Peyer's patch (tissue), 4 donors: ENCODE data around the gene CDH23. TPM values are rescaled to one million over a fixed set of nuclear protein-coding genes. Genes with fewer than 3 reads are reported as not detected.

Experiments
- DNase-seq, 3 donors: peaks; one replicate each; pipeline ENCODE4 v3.0.0-alpha.2; 2017 to 2019
- H3K27ac ChIP-seq, 4 donors: fragments of 200-600 bp; sonication (generic); one replicate each; pipeline ENCODE4 v1.5.1; 2016 to 2019
- H3K27me3 ChIP-seq, 2 donors: fragments of 200-600 bp; sonication (generic); one replicate each; pipeline ENCODE4 v1.5.1; 2019
- H3K36me3 ChIP-seq, 3 donors: fragments of 200-600 bp; sonication (generic); one replicate each; pipeline ENCODE4 v1.5.1; 2016 to 2019
- H3K4me1 ChIP-seq, 4 donors: fragments of 200-600 bp; sonication (generic); one replicate each; pipeline ENCODE4 v1.5.1; 2016 to 2019
- H3K4me3 ChIP-seq, 4 donors: fragments of 200-600 bp; sonication (generic); 1 replicate in 3 of 4; 2 replicates in 1 of 4; pipeline ENCODE4 v1.5.1; 2016 to 2019; ENCODE audit warnings: mild to moderate bottlenecking in 1 of 4
- H3K9me3 ChIP-seq, 4 donors: fragments of 200-600 bp; sonication (generic); one replicate each; pipeline ENCODE4 v1.5.1; 2016 to 2019; ENCODE audit warnings: mild to moderate bottlenecking in 1 of 4
- POLR2A ChIP-seq, 2 donors: fragments of 450-650 bp; IDR thresholded peaks; one replicate each; pipeline ENCODE4 v1.5.1; 2017; ENCODE audit warnings: antibody characterized with exemption in 2 of 2, mild to moderate bottlenecking in 2 of 2, moderate library complexity in 2 of 2
- total RNA-seq, 4 donors: library from RNA; depleted of rRNA; stranded (reverse); fragments of >200 nt; gene quantifications; one replicate each; pipeline ENCODE4 v1.1.0, GENCODE V29; 2016
- TF ChIP-seq, protein P1 (sequence below), 6 experiments: fragments of 450-650 bp in 4 of 6; fragments of 200-600 bp in 2 of 6; sonication (generic) in 1 of 6; IDR thresholded peaks; one replicate each; pipeline ENCODE4 v1.5.1; 2017 to 2019; ENCODE audit warnings: antibody characterized with exemption in 6 of 6, mild to moderate bottlenecking in 3 of 6, moderate library complexity in 1 of 6

Gene CDH23
- total RNA-seq, 4 donors from 2014 or later, result 3.2 to 9.9 (median 5.4) TPM

DNA sequence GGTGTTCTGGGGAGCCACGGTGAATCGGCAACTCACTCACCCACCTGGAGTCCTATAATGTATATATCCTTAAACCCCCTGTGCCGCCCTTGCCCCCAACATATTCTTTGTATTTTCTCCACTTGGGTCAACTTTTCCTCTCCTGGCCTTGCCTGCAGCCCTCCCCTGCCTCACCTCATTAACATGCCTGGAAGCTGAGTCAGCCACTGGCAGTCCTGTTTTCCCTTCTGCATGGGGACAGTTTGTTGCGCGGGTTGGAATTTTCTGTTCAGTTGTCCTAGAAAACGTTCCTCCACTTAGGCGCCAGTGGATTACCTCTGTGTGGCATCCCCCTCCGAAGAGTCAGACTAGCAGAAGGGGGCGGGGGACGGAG is 225.4 kb downstream of the CDH23 start:
- no peaks in the 10 kb centered on the region for H3K9me3 ChIP-seq
- peak in 1 of 3 donors; percentile 61 for DNase-seq

DNA sequence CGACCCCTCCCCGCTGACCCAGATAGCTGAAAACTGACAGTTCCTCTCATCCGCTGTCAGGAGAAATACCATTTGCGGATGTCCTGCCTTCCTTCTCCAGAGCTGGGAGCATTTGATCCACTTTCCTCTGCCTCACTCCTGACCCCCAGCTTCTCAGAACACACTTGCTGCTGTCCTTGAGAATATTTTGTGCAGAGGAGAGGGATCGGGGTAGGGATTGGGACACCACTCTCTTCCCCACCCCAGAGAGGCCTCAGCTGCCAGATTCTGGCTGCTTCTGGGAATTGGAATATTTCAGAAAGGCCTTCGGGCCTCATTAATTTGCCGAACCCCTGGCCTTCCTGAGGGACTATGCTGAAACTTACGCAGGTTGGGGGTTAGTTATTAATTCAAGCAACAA is 225.9 kb downstream of the CDH23 start:
- no peaks in the 10 kb centered on the region for H3K9me3 ChIP-seq
- H3K4me1 ChIP-seq, result peaks cover 0 to 3% (median 0%) of the 10 kb centered on the region in 4 donors
- H3K27ac ChIP-seq, result no peak overlapping the region
- H3K4me3 ChIP-seq, result no peak overlapping the region
- no peak for DNase-seq
- no peak for TF ChIP-seq POLR2A (IDR thresholded peaks at IDR 0.05)
- TF ChIP-seq, protein P1, sequence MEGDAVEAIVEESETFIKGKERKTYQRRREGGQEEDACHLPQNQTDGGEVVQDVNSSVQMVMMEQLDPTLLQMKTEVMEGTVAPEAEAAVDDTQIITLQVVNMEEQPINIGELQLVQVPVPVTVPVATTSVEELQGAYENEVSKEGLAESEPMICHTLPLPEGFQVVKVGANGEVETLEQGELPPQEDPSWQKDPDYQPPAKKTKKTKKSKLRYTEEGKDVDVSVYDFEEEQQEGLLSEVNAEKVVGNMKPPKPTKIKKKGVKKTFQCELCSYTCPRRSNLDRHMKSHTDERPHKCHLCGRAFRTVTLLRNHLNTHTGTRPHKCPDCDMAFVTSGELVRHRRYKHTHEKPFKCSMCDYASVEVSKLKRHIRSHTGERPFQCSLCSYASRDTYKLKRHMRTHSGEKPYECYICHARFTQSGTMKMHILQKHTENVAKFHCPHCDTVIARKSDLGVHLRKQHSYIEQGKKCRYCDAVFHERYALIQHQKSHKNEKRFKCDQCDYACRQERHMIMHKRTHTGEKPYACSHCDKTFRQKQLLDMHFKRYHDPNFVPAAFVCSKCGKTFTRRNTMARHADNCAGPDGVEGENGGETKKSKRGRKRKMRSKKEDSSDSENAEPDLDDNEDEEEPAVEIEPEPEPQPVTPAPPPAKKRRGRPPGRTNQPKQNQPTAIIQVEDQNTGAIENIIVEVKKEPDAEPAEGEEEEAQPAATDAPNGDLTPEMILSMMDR (IDR thresholded peaks at IDR 0.05), result no peak
- no peaks in the 10 kb centered on the region for H3K36me3 ChIP-seq
- no peaks in the 10 kb centered on the region for H3K27me3 ChIP-seq

More for the DNA sequence above, 225.4 kb downstream of the CDH23 start:
- H3K4me1 ChIP-seq, result peaks cover 0 to 3% (median 0%) of the 10 kb centered on the region in 4 donors
- no peak overlapping the region for H3K4me3 ChIP-seq
- TF ChIP-seq, protein P1 (IDR thresholded peaks at IDR 0.05), result no peak
- TF ChIP-seq POLR2A (IDR thresholded peaks at IDR 0.05), result no peak
- no peak overlapping the region for H3K27ac ChIP-seq
- no peaks in the 10 kb centered on the region for H3K27me3 ChIP-seq
- H3K36me3 ChIP-seq, result no peaks in the 10 kb centered on the region

DNA sequence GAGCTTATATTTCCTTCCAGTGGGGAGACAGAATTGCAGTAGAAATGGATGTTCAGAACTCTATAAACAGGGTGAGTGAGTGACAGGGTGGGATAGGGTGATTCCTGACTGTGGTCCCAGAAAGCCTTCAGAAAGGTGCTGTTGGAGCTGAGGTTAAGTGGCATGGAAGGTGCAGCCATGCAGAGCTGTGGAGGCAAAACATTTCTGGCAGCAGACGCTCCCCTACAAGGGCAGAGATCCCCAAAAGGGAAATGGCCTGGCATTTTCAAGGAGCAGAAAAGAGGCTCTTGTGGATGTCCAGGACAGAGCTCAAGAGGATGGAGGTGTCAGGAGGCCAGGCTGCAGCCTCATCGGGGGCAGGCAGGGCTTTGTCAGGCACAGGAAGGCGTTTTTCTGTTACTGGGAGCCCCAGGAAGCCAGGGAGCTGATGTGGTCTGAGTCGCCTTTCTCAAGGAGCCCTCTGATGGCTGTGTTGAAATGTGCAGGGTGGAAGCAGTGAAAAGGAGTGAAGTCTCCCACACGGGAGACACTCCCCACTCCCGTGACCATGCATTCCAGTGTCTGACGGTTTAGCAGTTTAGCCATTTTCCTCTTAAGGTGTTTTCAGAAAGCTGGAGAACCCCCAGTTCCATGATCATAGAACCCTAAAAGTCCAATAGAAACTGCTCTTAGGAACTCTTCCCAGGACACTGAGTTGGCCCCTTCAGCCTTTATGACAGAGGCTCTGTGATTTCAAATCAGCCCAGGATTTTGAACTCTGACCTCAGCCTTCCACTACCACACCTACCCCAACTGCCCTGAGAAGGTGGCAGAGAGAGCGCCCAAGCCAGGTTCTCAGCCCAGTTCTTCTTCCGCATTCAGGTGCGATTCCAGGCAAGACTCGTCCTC is 226.6 kb downstream of the CDH23 start:
- Histone ChIP-seq H3K27ac (no peak overlapping the region), H3K27me3 (no peaks in the 10 kb centered on the region), H3K4me3 (no peak overlapping the region), H3K9me3 (no peaks in the 10 kb centered on the region), H3K36me3 (no peaks in the 10 kb centered on the region), H3K4me1 (peaks cover 0 to 3% (median 0%) of the 10 kb centered on the region in 4 donors)
- TF ChIP-seq, protein P1 (IDR thresholded peaks at IDR 0.05), result peak in 3 of 6 experiments; percentile 35 to 46 (median 35)
- no peak for TF ChIP-seq POLR2A (IDR thresholded peaks at IDR 0.05)
- DNase-seq, result peak in 1 of 3 donors; percentile 74

DNA sequence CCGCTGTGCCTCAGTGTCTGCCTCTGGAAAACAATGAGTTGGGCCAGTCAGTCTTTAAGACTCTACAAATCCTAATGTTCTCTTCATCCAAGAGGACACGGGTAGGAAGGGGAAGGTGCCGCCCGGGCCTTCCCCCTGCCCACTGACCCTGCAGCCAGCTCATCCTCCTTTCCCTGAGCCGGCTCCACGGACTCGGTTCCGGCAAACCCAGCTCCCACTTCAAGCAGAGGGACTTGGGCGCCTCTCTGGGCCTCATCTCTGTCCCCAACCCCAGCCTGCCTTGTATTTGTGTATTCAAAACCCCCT is 227.2 kb downstream of the CDH23 start:
- Histone ChIP-seq H3K4me1 (peaks cover 0 to 3% (median 0%) of the 10 kb centered on the region in 4 donors), H3K9me3 (no peaks in the 10 kb centered on the region), H3K27ac (no peak overlapping the region), H3K27me3 (no peaks in the 10 kb centered on the region), H3K36me3 (no peaks in the 10 kb centered on the region), H3K4me3 (no peak overlapping the region)
- TF ChIP-seq, protein P1 (IDR thresholded peaks at IDR 0.05), result no peak
- no peak for TF ChIP-seq POLR2A (IDR thresholded peaks at IDR 0.05)
- DNase-seq, result no peak

DNA sequence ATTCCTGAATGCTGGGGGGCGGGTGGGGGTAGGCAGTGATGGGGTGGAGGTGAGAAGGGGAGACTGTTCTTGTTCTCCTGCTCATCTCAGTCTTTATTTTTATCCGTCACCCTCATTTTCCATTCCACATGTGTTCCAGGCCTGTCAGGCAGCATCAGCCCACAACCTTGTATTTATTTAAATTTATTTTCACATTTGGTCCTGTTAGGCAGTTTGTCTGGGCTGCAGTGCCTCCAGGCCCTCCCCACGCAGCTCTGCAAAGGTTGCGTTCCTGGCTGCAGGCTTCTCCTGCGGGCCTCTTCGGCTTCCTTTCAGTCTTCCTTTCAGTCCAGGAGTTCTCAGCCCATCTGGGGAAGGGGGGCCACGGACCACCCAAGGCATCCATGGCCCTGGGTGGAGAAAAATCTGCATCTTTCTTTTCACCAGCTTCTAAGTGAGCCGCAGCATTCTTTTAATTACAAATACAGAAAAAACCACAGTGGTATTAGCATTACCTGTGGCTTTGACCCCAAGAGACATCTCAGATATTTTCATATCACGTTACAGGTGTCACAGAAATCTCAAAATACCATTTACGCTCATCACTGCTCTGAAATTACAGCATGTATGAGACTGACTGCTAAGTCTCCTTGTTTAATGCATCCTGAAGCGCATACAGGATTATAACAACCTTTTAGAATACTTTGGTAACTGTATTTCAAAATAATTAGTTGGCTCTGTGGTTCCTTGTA is 228.9 kb downstream of the CDH23 start:
- TF ChIP-seq, protein P1 (IDR thresholded peaks at IDR 0.05), result no peak
- TF ChIP-seq POLR2A (IDR thresholded peaks at IDR 0.05), result no peak
- no peaks in the 10 kb centered on the region for H3K27me3 ChIP-seq
- peaks cover 0 to 3% (median 0%) of the 10 kb centered on the region in 4 donors for H3K4me1 ChIP-seq
- no peak overlapping the region for H3K27ac ChIP-seq
- H3K36me3 ChIP-seq, result no peaks in the 10 kb centered on the region
- no peaks in the 10 kb centered on the region for H3K9me3 ChIP-seq
- DNase-seq, result no peak
- no peak overlapping the region for H3K4me3 ChIP-seq
